Esophagus muscularis mucosa (tissue), 4 donors: ENCODE measurements around the gene HCK. TPM values are rescaled to one million over a fixed set of nuclear protein-coding genes. Genes with fewer than 3 reads are reported as not detected.
A peak's percentile ranks its signal among the peaks of the same experiment; 100 is the strongest.

ENCODE experiments used
- DNase-seq: peaks from one replicate; pipeline ENCODE4 v3.0.0-alpha.2; 2017; ENCODE audit errors: extremely low spot score
- H3K27ac ChIP-seq, 4 donors: fragments of 200-600 bp; sonication (generic); replicated peaks in 1 of 4; 1 replicate in 3 of 4; 2 replicates in 1 of 4; pipeline ENCODE4 v1.5.1; 2016 to 2019; ENCODE audit warnings: mild to moderate bottlenecking in 1 of 4
- H3K27me3 ChIP-seq, 4 donors: fragments of 200-600 bp; sonication (generic); one replicate each; pipeline versions ENCODE4 v1.5.1 to v1.6.0; 2016 to 2019
- H3K36me3 ChIP-seq, 4 donors: fragments of 200-600 bp; sonication (generic); one replicate each; pipeline ENCODE4 v1.5.1; 2016 to 2019
- H3K4me1 ChIP-seq, 4 donors: fragments of 200-600 bp; sonication (generic); one replicate each; pipeline ENCODE4 v1.5.1; 2016 to 2019
- H3K4me3 ChIP-seq, 4 donors: fragments of 200-600 bp; sonication (generic); 1 replicate in 2 of 4; 2 replicates in 2 of 4; pipeline ENCODE4 v1.5.1; 2016 to 2019; ENCODE audit warnings: mild to moderate bottlenecking in 4 of 4, moderate library complexity in 1 of 4
- H3K9me3 ChIP-seq, 4 donors: fragments of 200-600 bp; sonication (generic); 1 replicate in 3 of 4; 2 replicates in 1 of 4; pipeline ENCODE4 v1.5.1; 2016 to 2019
- CTCF ChIP-seq, 3 experiments: fragments of 200-600 bp in 2 of 3; fragments of 450-650 bp in 1 of 3; sonication (generic) in 2 of 3; IDR thresholded peaks; one replicate each; pipeline ENCODE4 v1.5.1; 2017 to 2019; ENCODE audit warnings: antibody characterized with exemption in 3 of 3, mild to moderate bottlenecking in 2 of 3, moderate library complexity in 1 of 3
- EP300 ChIP-seq: sonication (generic); formaldehyde crosslinking; IDR thresholded peaks from one replicate; pipeline ENCODE4 v1.6.1; 2017; ENCODE audit warnings: antibody characterized with exemption
- POLR2A ChIP-seq: fragments of 450-650 bp; IDR thresholded peaks from one replicate; pipeline ENCODE4 v1.6.1; 2017; ENCODE audit warnings: antibody characterized with exemption, moderate library complexity, mild to moderate bottlenecking, low read depth
- POLR2AphosphoS5 ChIP-seq, 2 donors: sonication (generic); formaldehyde crosslinking; IDR thresholded peaks; one replicate each; pipeline ENCODE4 v1.6.1; 2017; ENCODE audit warnings: antibody characterized with exemption in 2 of 2
- WGBS: methylation state at CpG from one replicate; pipeline ENCODE4 v1.1.5; 2018; 5-methylcytosine and 5-hydroxymethylcytosine counted together
- intact Hi-C: fragments of 100-400 bp; cut with DNase I; formaldehyde crosslinking; loops from one replicate; pipeline ENCODE4 v1.15.1; 2023
- total RNA-seq, 4 donors: library from RNA; depleted of rRNA; stranded (reverse); fragments of >200 nt; gene quantifications; one replicate each; pipeline versions ENCODE4 v1.1.0 to v1.2.1, GENCODE V29; 2016

The HCK gene
- total RNA-seq, 4 donors from 2014 or later = 7.8 to 36.6 (median 11.4) TPM

GRCh38 chr20:32007787-32008616 is 44.0 kb upstream of the HCK start:
- TF ChIP-seq EP300 (no peak), POLR2AphosphoS5 (IDR thresholded peaks at IDR 0.05) (peak; percentile 44 to 45), POLR2A (no peak), CTCF (IDR thresholded peaks at IDR 0.05) (no peak)
- intact Hi-C loops = no loop called here
- H3K27me3 ChIP-seq = peaks cover 0 to 43% (median 0%) of the 10 kb centered on the region in 4 donors
- no peak for DNase-seq
- no peaks in the 10 kb centered on the region for H3K9me3 ChIP-seq
- peaks cover 0 to 32% (median 8%) of the 10 kb centered on the region in 4 donors for H3K4me1 ChIP-seq
- peak overlapping the region in 2 of 4 donors; percentile 18 to 54 for H3K27ac ChIP-seq
- H3K4me3 ChIP-seq = no peak overlapping the region
- whole genome bisulfite sequencing = 43% methylated on average over 8 of the region's 10 CpGs
- H3K36me3 ChIP-seq = no peaks in the 10 kb centered on the region

DNA sequence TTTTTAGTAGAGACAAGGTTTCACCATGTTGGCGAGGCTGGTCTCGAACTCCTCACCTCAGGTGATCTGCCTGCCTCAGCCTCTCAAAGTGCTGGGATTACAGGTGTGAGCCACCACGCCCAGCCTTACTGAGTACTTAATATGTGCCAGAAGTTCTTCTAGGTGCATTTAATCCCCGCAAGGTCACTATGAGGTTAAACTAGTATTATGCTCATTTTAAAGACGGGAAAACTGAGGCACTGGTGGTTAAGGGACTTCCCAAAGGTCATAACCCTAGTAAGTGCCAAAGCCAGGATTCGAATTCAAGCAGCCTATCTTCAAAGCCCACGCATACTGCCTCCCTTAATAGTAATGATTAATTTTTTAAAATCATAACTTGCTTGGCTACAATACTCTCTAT is 42.5 kb upstream of the HCK start:
- Histone ChIP-seq H3K9me3 (no peaks in the 10 kb centered on the region), H3K36me3 (no peaks in the 10 kb centered on the region), H3K4me1 (peaks cover 0 to 32% (median 8%) of the 10 kb centered on the region in 4 donors), H3K4me3 (no peak overlapping the region), H3K27me3 (peaks cover 0 to 58% (median 0%) of the 10 kb centered on the region in 4 donors), H3K27ac (peak overlapping the region in 3 of 4 donors; percentile 49 to 68 (median 50))
- no peak for DNase-seq
- intact Hi-C loops = no loop called here
- no peak for TF ChIP-seq EP300
- no peak for TF ChIP-seq CTCF (IDR thresholded peaks at IDR 0.05)
- TF ChIP-seq POLR2AphosphoS5 (IDR thresholded peaks at IDR 0.05) = no peak
- no peak for TF ChIP-seq POLR2A
- 82% methylated on average over 7 of the region's 7 CpGs for WGBS

DNA sequence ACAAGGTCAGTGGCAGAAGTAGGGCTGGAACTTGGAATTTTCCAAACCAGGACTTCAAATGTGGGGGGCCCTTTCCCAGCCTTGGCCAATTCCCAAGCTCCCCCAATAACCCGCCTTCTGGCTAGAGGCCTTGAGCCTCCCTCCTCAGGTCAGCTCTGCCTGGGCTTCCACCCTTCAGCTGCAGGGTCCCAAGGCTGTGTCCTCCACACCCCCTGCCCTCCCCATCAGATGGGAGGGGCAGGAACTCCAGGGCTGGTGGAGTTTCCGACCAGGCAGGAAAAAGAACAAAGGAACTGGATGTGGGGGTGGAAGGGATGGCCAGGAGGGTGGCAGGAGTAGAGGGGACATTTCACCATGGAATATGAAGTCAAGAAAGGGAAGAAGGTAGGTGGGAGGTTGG is 41.9 kb upstream of the HCK start, which contains the start of gene CCM2L:
Gene CCM2L (plus strand): TSS at position 338 of the 400 bp plus-strand sequence. CDS start 17 bp downstream, at position 355.
- peak within 1 kb of the TSS; percentile 37 to 51 (median 38) for H3K4me3 ChIP-seq
- TF ChIP-seq POLR2A (no peak), POLR2AphosphoS5 (IDR thresholded peaks at IDR 0.05) (peak; percentile 16 to 46), CTCF (IDR thresholded peaks at IDR 0.05) (no peak), EP300 (no peak)
- intact Hi-C loops = no loop called here
- H3K4me1 ChIP-seq = peaks cover 0 to 35% (median 8%) of the 10 kb centered on the region in 4 donors
- WGBS = 59% methylated on average over 2 of the region's 2 CpGs
- H3K36me3 ChIP-seq = no peaks in the 10 kb centered on the region
- H3K9me3 ChIP-seq = no peaks in the 10 kb centered on the region
- peak within 1 kb of the TSS in 3 of 4 donors; percentile 49 to 68 (median 50) for H3K27ac ChIP-seq
- H3K27me3 ChIP-seq = peaks cover 0 to 64% (median 0%) of the 10 kb centered on the region in 4 donors
- no peak for DNase-seq

DNA sequence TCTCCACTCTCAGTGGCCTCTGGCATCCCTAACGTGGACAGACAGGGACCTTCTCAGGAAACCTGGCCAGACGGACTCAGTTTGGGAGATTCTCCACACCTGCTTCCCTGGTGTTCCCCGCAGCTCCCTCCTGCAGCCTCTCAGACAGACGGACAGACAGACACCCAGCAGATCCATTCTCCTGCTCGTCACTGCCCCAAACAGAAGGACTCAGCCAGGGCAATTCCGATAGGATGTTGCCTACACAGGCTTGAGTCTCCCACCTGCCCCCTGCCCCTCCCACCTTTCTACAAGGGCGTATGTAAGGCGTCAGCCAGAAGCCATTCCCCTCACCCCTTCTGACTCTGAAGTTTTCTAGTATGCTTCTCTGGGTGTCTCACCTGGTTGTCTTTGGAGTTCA is 41.4 kb upstream of the HCK start:
- Histone ChIP-seq H3K4me3 (peak overlapping the region; percentile 37 to 51 (median 38)), H3K9me3 (no peaks in the 10 kb centered on the region), H3K4me1 (peaks cover 0 to 38% (median 8%) of the 10 kb centered on the region in 4 donors), H3K27ac (peak overlapping the region in 3 of 4 donors; percentile 22 to 68 (median 49)), H3K36me3 (no peaks in the 10 kb centered on the region), H3K27me3 (peaks cover 0 to 69% (median 0%) of the 10 kb centered on the region in 4 donors)
- intact Hi-C loops = no loop called here
- no peak for DNase-seq
- TF ChIP-seq POLR2AphosphoS5 (IDR thresholded peaks at IDR 0.05) (no peak), CTCF (IDR thresholded peaks at IDR 0.05) (no peak), EP300 (no peak), POLR2A (no peak)
- 27% methylated on average over 5 of the region's 8 CpGs for WGBS
